ENCODE results near the gene INVS.

GRCh38 chr9:100285080-100285479, 186.0 kb downstream of the INVS start:
- TF ChIP-seq CTCF (IDR thresholded peaks at IDR 0.05; ENCODE audit: low read length) (no peak), EZH2 (IDR thresholded peaks at IDR 0.05; ENCODE audit: borderline replicate concordance, low read length) (no peak)

Measured in OCI-LY1 (cell line).